Calu3 (cell line): ENCODE measurements around the gene HOXB2. TPM values are rescaled to one million over a fixed set of nuclear protein-coding genes. Genes with fewer than 3 reads are reported as not detected.

ENCODE experiments used
- BruUV-seq: library from RNA; stranded (reverse); fragments of 400-500 nt; replicated peaks from 2 replicates; lab custom pipeline; 2021; lab: Mats Ljungman, UMichigan
- CTCF ChIA-PET: fragments of 300-600 bp; sonication (Branson Sonifier 250); formaldehyde crosslinking; loops from one replicate; lab custom pipeline; 2022; ENCODE audit warnings: antibody characterized with exemption; lab: Charles Lee
- DNase-seq: peaks from one replicate; pipeline ENCODE4 v3.0.0; 2022
- H3K27ac Mint-ChIP-seq: one replicate; pipeline ENCODE4 v1.8.0; 2022; ENCODE audit warnings: mixed read lengths; ENCODE audit not compliant: unreplicated experiment
- H3K27me3 Mint-ChIP-seq: one replicate; pipeline ENCODE4 v1.8.0; 2022; ENCODE audit warnings: mixed read lengths; ENCODE audit not compliant: unreplicated experiment
- H3K36me3 Mint-ChIP-seq: one replicate; pipeline ENCODE4 v1.8.0; 2022; ENCODE audit warnings: mild to moderate bottlenecking, moderate library complexity, mixed read lengths; ENCODE audit not compliant: insufficient read depth, unreplicated experiment
- H3K4me1 Mint-ChIP-seq: one replicate; pipeline ENCODE4 v1.8.0; 2022; ENCODE audit warnings: mild to moderate bottlenecking, low read depth, mixed read lengths; ENCODE audit not compliant: unreplicated experiment
- H3K4me3 Mint-ChIP-seq: one replicate; pipeline ENCODE4 v1.8.0; 2022; ENCODE audit warnings: mild to moderate bottlenecking, low read depth, moderate library complexity, mixed read lengths; ENCODE audit not compliant: unreplicated experiment
- H3K9me3 Mint-ChIP-seq: one replicate; pipeline ENCODE4 v1.8.0; 2022; ENCODE audit warnings: low read depth, mixed read lengths; ENCODE audit not compliant: unreplicated experiment
- CTCF ChIP-seq: fragments of 200-600 bp; IDR thresholded peaks from one replicate; pipeline ENCODE4 v1.8.0; 2022; ENCODE audit warnings: antibody characterized with exemption; ENCODE audit not compliant: unreplicated experiment
- intact Hi-C: fragments of 100-400 bp; cut with micrococcal nuclease; formaldehyde crosslinking; loops from one replicate; pipeline ENCODE4 v1.10.0; 2022; ENCODE audit not compliant: unreplicated experiment
- total RNA-seq: library from RNA; stranded (reverse); gene quantifications from 2 replicates; pipeline ENCODE4 v1.2.3, GENCODE V29; 2022

HOXB2 gene
- total RNA-seq, 1 experiment from 2014 or later, result 24.5 TPM

- Mint-ChIP-seq H3K27me3 (peaks cover 56% of the 10 kb centered on the region), H3K9me3 (no peaks in the 10 kb centered on the region), H3K27ac (peak overlapping the region; percentile 77), H3K36me3 (peaks cover 57% of the 10 kb centered on the region), H3K4me1 (peaks cover 31% of the 10 kb centered on the region), H3K4me3 (peak overlapping the region; percentile 68)
- CTCF ChIA-PET, result interaction anchor here (0.9 to 2.2 kb wide), 3 partner anchors 13 to 37 kb away, joined by 4 to 5 read pairs (median 4); no protein-coding TSS in a partner anchor
- DNase-seq, result no peak
- intact Hi-C loops, result loop anchor here (5.0 kb wide), 3 partner anchors 35 to 50 kb away; partner anchors contain the start of gene HOXB4
- no peak for TF ChIP-seq CTCF
- no TSS peak for BruUV-seq
Observed at GRCh38 chr17:48542114-48542656, 2.7 kb downstream of the HOXB2 start.

GRCh38 chr17:48541577-48542113 lies 3.3 kb downstream of the HOXB2 start:
- peak overlapping the region; percentile 77 for H3K27ac Mint-ChIP-seq
- peaks cover 54% of the 10 kb centered on the region for H3K36me3 Mint-ChIP-seq
- CTCF ChIA-PET, result interaction anchor here (0.6 to 2.2 kb wide), 6 partner anchors 14 to 1024 kb away, joined by 3 to 5 read pairs (median 4); no protein-coding TSS in a partner anchor
- no peaks in the 10 kb centered on the region for H3K9me3 Mint-ChIP-seq
- intact Hi-C loops, result loop anchor here (5.0 kb wide), 3 partner anchors 34 to 49 kb away; partner anchors contain the start of gene HOXB4
- no peak for DNase-seq
- peak overlapping the region; percentile 68 for H3K4me3 Mint-ChIP-seq
- peaks cover 31% of the 10 kb centered on the region for H3K4me1 Mint-ChIP-seq
- TF ChIP-seq CTCF, result no peak
- H3K27me3 Mint-ChIP-seq, result peaks cover 56% of the 10 kb centered on the region
- BruUV-seq, result no TSS peak

- TF ChIP-seq CTCF, result no peak
- no TSS peak for BruUV-seq
- H3K27ac Mint-ChIP-seq, result peak overlapping the region; percentile 77
- H3K4me1 Mint-ChIP-seq, result peaks cover 28% of the 10 kb centered on the region
- H3K4me3 Mint-ChIP-seq, result peak overlapping the region; percentile 68
- H3K9me3 Mint-ChIP-seq, result no peaks in the 10 kb centered on the region
- H3K27me3 Mint-ChIP-seq, result peaks cover 56% of the 10 kb centered on the region
- peaks cover 51% of the 10 kb centered on the region for H3K36me3 Mint-ChIP-seq
- intact Hi-C loops, result loop anchor here (5.0 kb wide), 3 partner anchors 34 to 49 kb away; partner anchors contain the start of gene HOXB4
- no peak for DNase-seq
- CTCF ChIA-PET, result interaction anchor here (0.6 to 2.2 kb wide), 7 partner anchors 14 to 1024 kb away, joined by 3 to 5 read pairs (median 3); no protein-coding TSS in a partner anchor
Observed at GRCh38 chr17:48541036-48541576, 3.8 kb downstream of the HOXB2 start.

- Mint-ChIP-seq H3K27ac (no peak overlapping the region), H3K36me3 (peaks cover 45% of the 10 kb centered on the region), H3K4me3 (no peak overlapping the region), H3K4me1 (peaks cover 19% of the 10 kb centered on the region), H3K9me3 (no peaks in the 10 kb centered on the region), H3K27me3 (peaks cover 51% of the 10 kb centered on the region)
- no peak for DNase-seq
- CTCF ChIA-PET, result interaction anchor here (0.6 to 1.3 kb wide), 4 partner anchors 16 to 319 kb away, joined by 3 to 5 read pairs (median 4); no protein-coding TSS in a partner anchor
- no TSS peak for BruUV-seq
- intact Hi-C loops, result loop anchor here (5.0 kb wide), 3 partner anchors 33 to 48 kb away; partner anchors contain the start of gene HOXB4
- no peak for TF ChIP-seq CTCF
Observed at GRCh38 chr17:48540213-48540612, 4.7 kb downstream of the HOXB2 start.
